ENCODE results near the gene SSR2. TPM values are rescaled to one million over a fixed set of nuclear protein-coding genes. Genes with fewer than 3 reads are reported as not detected.

Gene SSR2
- total RNA-seq, 1 donor from 2014 or later: 231 TPM

DNA sequence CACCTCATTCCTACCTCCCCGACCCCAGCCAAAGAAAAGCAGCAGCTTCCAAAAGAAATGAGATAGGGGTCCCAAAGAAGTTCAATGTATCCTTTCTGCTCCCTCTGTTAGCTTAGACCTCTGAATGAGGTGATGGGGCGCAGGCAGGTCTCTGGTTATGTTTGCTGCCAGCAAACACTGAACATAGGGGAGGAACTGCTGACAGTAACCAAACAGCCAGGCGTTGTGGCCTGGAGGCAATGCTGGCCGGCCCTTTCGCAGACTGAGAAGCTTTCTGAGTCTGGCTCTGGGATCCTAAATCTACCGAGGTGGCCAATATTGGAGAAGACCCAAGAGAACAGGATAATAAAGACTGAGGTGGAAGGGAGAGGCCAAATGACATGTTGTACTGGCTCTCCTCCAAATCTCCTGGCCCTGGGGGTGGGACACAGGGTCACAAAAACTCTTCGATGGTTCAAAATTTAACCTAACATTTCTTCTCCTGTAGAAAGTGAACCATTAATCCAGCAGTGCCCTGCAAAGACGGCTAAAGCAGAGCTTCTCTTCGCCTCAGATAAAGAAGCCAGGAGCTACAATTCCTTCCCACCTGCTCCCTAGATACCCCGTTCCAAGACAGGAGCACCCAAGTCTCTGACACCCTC, 19.6 kb downstream of the SSR2 start:
- peak overlapping the region; percentile 42 for H3K4me3 ChIP-seq
- no peaks in the 10 kb centered on the region for H3K36me3 ChIP-seq
- no peaks in the 10 kb centered on the region for H3K27me3 ChIP-seq
- no peaks in the 10 kb centered on the region for H3K9me3 ChIP-seq
- H3K4me1 ChIP-seq: peaks cover 8% of the 10 kb centered on the region
- ATAC-seq: peak; percentile 4
- no peak for DNase-seq
- TF ChIP-seq, protein P1, sequence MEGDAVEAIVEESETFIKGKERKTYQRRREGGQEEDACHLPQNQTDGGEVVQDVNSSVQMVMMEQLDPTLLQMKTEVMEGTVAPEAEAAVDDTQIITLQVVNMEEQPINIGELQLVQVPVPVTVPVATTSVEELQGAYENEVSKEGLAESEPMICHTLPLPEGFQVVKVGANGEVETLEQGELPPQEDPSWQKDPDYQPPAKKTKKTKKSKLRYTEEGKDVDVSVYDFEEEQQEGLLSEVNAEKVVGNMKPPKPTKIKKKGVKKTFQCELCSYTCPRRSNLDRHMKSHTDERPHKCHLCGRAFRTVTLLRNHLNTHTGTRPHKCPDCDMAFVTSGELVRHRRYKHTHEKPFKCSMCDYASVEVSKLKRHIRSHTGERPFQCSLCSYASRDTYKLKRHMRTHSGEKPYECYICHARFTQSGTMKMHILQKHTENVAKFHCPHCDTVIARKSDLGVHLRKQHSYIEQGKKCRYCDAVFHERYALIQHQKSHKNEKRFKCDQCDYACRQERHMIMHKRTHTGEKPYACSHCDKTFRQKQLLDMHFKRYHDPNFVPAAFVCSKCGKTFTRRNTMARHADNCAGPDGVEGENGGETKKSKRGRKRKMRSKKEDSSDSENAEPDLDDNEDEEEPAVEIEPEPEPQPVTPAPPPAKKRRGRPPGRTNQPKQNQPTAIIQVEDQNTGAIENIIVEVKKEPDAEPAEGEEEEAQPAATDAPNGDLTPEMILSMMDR (IDR thresholded peaks at IDR 0.05): no peak
- peak overlapping the region; percentile 30 for H3K27ac ChIP-seq
- intact Hi-C loops (cut with DNase I): no loop called here

DNA sequence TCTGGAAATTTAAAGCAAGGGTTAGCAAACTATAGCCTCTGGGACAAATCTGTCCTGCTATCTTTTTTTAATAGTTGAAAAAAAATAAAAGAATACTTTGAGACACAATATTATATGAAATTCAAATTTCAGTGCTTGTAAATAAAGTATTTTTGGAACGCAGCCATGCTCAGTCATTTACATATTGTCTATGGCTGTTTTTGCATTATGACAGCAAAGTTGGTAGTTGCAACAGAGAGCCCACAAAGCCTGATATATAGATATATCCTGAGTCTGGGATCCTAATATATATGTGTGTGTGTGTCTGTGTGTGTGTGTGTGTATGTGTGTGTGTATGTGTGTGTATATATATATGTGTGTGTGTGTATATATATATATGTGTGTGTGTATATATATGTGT, 20.8 kb downstream of the SSR2 start:
- TF ChIP-seq, protein P1 (IDR thresholded peaks at IDR 0.05): no peak
- ATAC-seq: no peak
- intact Hi-C loops (cut with DNase I): no loop called here
- H3K27ac ChIP-seq: no peak overlapping the region
- peaks cover 8% of the 10 kb centered on the region for H3K4me1 ChIP-seq
- no peaks in the 10 kb centered on the region for H3K9me3 ChIP-seq
- H3K36me3 ChIP-seq: no peaks in the 10 kb centered on the region
- DNase-seq: no peak
- H3K4me3 ChIP-seq: no peak overlapping the region
- H3K27me3 ChIP-seq: no peaks in the 10 kb centered on the region

DNA sequence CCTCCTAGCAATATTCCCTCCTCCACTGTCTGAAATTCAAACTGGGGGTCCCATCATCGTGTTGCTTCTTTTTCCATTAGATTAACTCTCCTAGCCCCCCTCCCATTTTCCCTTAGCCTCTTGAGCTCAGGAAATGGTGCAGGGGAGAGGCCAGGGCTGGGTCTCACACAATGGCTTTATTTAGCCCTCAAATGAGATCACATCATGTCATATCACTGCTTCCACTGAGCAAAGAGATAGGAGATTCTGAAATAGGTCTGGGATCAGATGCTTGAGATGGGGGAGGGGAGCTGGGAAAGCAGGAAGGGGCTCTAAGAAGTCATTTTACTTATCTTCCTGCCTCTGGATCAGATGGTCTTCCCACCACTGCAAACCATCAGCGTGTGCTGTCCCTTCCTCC, 24.6 kb downstream of the SSR2 start:
- ATAC-seq: no peak
- DNase-seq: no peak
- no peak overlapping the region for H3K27ac ChIP-seq
- intact Hi-C loops (cut with DNase I): no loop called here
- H3K36me3 ChIP-seq: no peaks in the 10 kb centered on the region
- H3K27me3 ChIP-seq: no peaks in the 10 kb centered on the region
- H3K4me1 ChIP-seq: peaks cover 10% of the 10 kb centered on the region
- TF ChIP-seq, protein P1 (IDR thresholded peaks at IDR 0.05): no peak
- no peak overlapping the region for H3K4me3 ChIP-seq
- no peaks in the 10 kb centered on the region for H3K9me3 ChIP-seq

DNA sequence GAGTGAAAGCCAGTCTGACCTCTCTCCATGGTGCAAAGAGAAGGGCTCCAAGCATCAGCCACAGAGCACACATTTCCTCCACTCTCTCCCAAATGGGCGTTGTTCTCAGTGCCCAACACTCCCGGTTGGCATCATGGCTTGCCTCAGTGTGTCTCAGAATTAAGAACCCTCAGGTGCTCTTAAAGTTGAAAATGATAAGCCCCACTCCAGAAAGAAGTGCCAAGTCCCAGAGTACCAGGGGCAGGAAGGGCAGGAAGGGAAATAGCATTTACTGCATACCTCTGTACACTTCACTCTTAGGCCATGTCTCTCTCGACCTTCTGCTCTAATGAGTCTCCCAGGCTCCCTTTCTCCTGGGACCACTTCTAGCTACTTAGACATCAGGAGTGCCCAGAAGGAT, 27.2 kb downstream of the SSR2 start:
- TF ChIP-seq, protein P1 (IDR thresholded peaks at IDR 0.05): no peak
- Histone ChIP-seq H3K27ac (peak overlapping the region; percentile 58), H3K27me3 (no peaks in the 10 kb centered on the region), H3K36me3 (no peaks in the 10 kb centered on the region), H3K9me3 (no peaks in the 10 kb centered on the region), H3K4me1 (peaks cover 28% of the 10 kb centered on the region), H3K4me3 (no peak overlapping the region)
- intact Hi-C loops (cut with DNase I): no loop called here
- DNase-seq (no peak), ATAC-seq (peak; percentile 71)

DNA sequence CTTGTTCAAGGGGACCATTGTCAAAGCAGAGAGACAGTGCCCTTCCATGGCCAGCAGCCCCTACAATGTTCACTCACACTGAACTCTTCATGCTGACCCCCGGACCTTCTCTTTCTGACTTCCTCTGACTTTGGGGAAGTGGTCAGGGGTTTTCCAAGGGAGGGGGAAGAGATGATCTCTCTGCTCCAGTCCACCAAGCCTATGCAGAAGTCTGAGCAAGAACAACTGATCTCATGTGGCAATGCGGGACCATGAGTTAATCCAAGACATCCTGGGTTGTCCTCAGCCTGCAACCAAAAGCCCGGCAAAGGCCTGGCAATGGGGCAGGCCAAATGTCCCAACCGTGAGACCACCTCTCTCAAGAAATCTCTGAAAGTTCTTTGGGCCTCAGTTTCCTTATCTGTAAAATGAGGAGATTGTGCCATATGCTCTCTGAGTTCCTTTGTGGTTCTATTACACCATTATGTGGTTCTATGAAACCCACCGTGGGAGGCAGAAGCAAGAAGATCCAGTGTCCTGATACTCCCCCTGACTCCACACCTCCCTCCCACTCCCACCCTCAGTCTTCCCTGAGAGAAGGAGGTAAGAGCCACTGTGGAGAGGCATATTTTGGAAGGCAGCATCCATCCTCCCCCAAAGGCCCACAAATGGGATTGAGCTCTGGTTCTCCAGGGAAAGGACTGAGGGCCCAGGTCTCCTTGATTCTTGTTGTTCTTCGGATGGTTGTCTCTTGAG, 30.6 kb downstream of the SSR2 start:
- peak overlapping the region; percentile 47 for H3K27ac ChIP-seq
- H3K4me1 ChIP-seq: peaks cover 24% of the 10 kb centered on the region
- H3K36me3 ChIP-seq: no peaks in the 10 kb centered on the region
- H3K4me3 ChIP-seq: no peak overlapping the region
- ATAC-seq (peak; percentile 66), DNase-seq (no peak)
- no peaks in the 10 kb centered on the region for H3K27me3 ChIP-seq
- intact Hi-C loops (cut with DNase I): no loop called here
- no peaks in the 10 kb centered on the region for H3K9me3 ChIP-seq
- TF ChIP-seq, protein P1 (IDR thresholded peaks at IDR 0.05): no peak
